PC-9 (cell line): ENCODE data around the gene BMF.

Source experiments
- EZH2 ChIP-seq: fragments of 200-600 bp; sonication (generic); IDR thresholded peaks from 2 replicates; pipeline ENCODE4 v1.8.0; 2017; ENCODE audit warnings: antibody characterized with exemption, low read depth
- TF ChIP-seq, protein P1 (sequence below): fragments of 200-600 bp; sonication (generic); conservative IDR thresholded peaks from 2 replicates; pipeline ENCODE4 v1.6.1; 2017; ENCODE audit warnings: mixed run types, antibody characterized with exemption, mild to moderate bottlenecking, moderate library complexity

DNA sequence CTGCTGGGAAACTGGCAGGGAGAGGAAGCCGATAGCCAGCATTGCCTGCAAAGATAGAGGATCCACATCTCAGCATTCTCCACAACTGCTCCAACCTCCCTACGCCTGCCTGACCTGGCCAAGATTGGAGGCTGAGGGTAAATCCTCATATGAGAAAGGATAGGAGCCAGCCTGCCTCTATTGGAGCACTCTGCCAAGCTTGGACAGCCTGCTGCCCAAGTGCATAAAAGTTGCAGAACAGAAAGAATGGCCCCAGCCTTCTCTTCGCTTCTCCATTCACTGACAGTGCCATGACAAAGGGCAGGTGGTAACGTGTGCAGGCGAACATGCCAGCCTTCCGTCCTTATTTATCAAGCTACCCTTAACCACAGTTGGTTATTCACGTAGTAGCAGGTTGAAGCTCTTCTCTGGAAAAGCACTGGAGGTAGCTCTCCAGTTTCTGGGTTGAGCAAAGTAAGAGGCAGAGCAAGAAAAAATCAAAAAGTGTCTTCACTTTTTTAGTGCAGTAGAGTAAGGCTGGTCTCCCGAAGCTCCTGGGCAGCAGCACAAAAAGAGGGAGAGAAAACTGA lies 4.3 kb downstream of the BMF start:
- TF ChIP-seq, protein P1, sequence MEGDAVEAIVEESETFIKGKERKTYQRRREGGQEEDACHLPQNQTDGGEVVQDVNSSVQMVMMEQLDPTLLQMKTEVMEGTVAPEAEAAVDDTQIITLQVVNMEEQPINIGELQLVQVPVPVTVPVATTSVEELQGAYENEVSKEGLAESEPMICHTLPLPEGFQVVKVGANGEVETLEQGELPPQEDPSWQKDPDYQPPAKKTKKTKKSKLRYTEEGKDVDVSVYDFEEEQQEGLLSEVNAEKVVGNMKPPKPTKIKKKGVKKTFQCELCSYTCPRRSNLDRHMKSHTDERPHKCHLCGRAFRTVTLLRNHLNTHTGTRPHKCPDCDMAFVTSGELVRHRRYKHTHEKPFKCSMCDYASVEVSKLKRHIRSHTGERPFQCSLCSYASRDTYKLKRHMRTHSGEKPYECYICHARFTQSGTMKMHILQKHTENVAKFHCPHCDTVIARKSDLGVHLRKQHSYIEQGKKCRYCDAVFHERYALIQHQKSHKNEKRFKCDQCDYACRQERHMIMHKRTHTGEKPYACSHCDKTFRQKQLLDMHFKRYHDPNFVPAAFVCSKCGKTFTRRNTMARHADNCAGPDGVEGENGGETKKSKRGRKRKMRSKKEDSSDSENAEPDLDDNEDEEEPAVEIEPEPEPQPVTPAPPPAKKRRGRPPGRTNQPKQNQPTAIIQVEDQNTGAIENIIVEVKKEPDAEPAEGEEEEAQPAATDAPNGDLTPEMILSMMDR = no peak
- no peak for TF ChIP-seq EZH2
